OCI-LY1 (cell line): ENCODE data around the gene PIM3.

Source experiments
- H2AFZ ChIP-seq: fragments of 200-600 bp; sonication (generic), shearing (Covaris generic); 2 replicates; pipeline ENCODE4 v1.6.0; 2014; ENCODE audit warnings: antibody characterized with exemption, mild to moderate bottlenecking, low read length
- H3F3A ChIP-seq: fragments of 200-600 bp; sonication (generic), shearing (Covaris generic); 2 replicates; pipeline ENCODE4 v1.6.0; 2014; ENCODE audit warnings: mild to moderate bottlenecking, antibody characterized with exemption, low read length, moderate library complexity; ENCODE audit not compliant: insufficient read depth
- H3K27ac ChIP-seq: fragments of 200-600 bp; sonication (generic); 2 replicates; pipeline ENCODE4 v1.5.1; 2014; ENCODE audit warnings: low read length, mixed run types, mild to moderate bottlenecking, low read depth; ENCODE audit not compliant: poor library complexity, severe bottlenecking
- H3K27me3 ChIP-seq: fragments of 200-600 bp; sonication (generic); 2 replicates; pipeline ENCODE4 v1.6.0; 2014; ENCODE audit warnings: antibody characterized with exemption, mild to moderate bottlenecking, low read length, moderate library complexity; ENCODE audit not compliant: insufficient read depth
- H3K36me3 ChIP-seq: fragments of 200-600 bp; sonication (generic); 2 replicates; pipeline ENCODE4 v1.6.1; 2014; ENCODE audit warnings: mild to moderate bottlenecking, antibody characterized with exemption, low read length, moderate library complexity, mixed read lengths; ENCODE audit not compliant: insufficient read depth
- H3K4me1 ChIP-seq: fragments of 200-600 bp; sonication (generic); 2 replicates; pipeline ENCODE4 v1.5.1; 2014; ENCODE audit warnings: mild to moderate bottlenecking, low read length, moderate library complexity; ENCODE audit not compliant: insufficient read depth, severe bottlenecking
- H3K4me2 ChIP-seq: fragments of 200-600 bp; sonication (generic), shearing (Covaris generic); 2 replicates; pipeline ENCODE4 v1.6.1; 2014; ENCODE audit warnings: low read length
- H3K4me3 ChIP-seq: fragments of 200-600 bp; sonication (generic); 2 replicates; pipeline ENCODE4 v1.5.1; 2014; ENCODE audit warnings: low read length, low read depth, mild to moderate bottlenecking, mixed read lengths; ENCODE audit not compliant: poor library complexity, severe bottlenecking
- H3K79me2 ChIP-seq: fragments of 200-600 bp; shearing (Covaris generic); 2 replicates; pipeline ENCODE4 v1.6.1; 2016; ENCODE audit warnings: mixed run types, low read length, mixed read lengths; ENCODE audit not compliant: insufficient read depth
- H3K9ac ChIP-seq: fragments of 200-600 bp; sonication (generic), shearing (Covaris generic); 2 replicates; pipeline ENCODE4 v1.6.1; 2014; ENCODE audit warnings: mild to moderate bottlenecking, low read length, mixed read lengths
- H3K9me2 ChIP-seq: fragments of 200-600 bp; sonication (generic), shearing (Covaris generic); 2 replicates; pipeline ENCODE4 v1.6.1; 2014; ENCODE audit warnings: low read depth, mild to moderate bottlenecking, low read length, mixed read lengths
- H3K9me3 ChIP-seq: fragments of 200-600 bp; shearing (Covaris generic); 2 replicates; pipeline ENCODE4 v1.6.1; 2014; ENCODE audit warnings: low read length, mixed read lengths
- H4K20me1 ChIP-seq: fragments of 200-600 bp; sonication (generic), shearing (Covaris generic); 2 replicates; pipeline ENCODE4 v1.6.0; 2016; ENCODE audit warnings: mild to moderate bottlenecking, low read length; ENCODE audit not compliant: insufficient read depth
- CTCF ChIP-seq: fragments of 200-600 bp; sonication (generic), shearing (Covaris generic); IDR thresholded peaks from 2 replicates; pipeline ENCODE4 v1.5.1; 2017; ENCODE audit warnings: mild to moderate bottlenecking, antibody characterized with exemption, low read length, moderate library complexity, mixed read lengths
- EZH2 ChIP-seq: fragments of 200-600 bp; sonication (generic), shearing (Covaris generic); IDR thresholded peaks from 2 replicates; pipeline ENCODE4 v1.8.0; 2017; ENCODE audit warnings: borderline replicate concordance, mixed run types, mild to moderate bottlenecking, antibody characterized with exemption, low read length, moderate library complexity, mixed read lengths

The PIM3 gene

GRCh38 chr22:49960159-49961004 is at the start of gene PIM3:
PIM3 (plus strand) TSS chr22:49960772; CDS start chr22:49960948, 176 bp downstream.
- Histone ChIP-seq H3K36me3 (peaks cover 38% of the 10 kb centered on the region), H3K4me2 (peak within 1 kb of the TSS; percentile 93), H3K9me2 (no peaks in the 10 kb centered on the region), H4K20me1 (no peaks in the 10 kb centered on the region), H2AFZ (no peak within 1 kb of the TSS), H3F3A (0 out of 2 replicates have a peak, but pooled peaks cover 3% of the 10 kb centered on the region), H3K9ac (peak within 1 kb of the TSS; percentile 91), H3K27ac (no peak within 1 kb of the TSS), H3K9me3 (no peaks in the 10 kb centered on the region), H3K79me2 (no peaks in the 10 kb centered on the region), H3K4me1 (peaks cover 19% of the 10 kb centered on the region), H3K4me3 (peak within 1 kb of the TSS; percentile 96), H3K27me3 (no peaks in the 10 kb centered on the region)
- TF ChIP-seq EZH2 (no peak), CTCF (no peak)

GRCh38 chr22:49911881-49912625 is 48.5 kb upstream of the PIM3 start:
- H3F3A ChIP-seq = no peaks in the 10 kb centered on the region
- no peak overlapping the region for H3K4me2 ChIP-seq
- H3K4me1 ChIP-seq = peaks cover 6% of the 10 kb centered on the region
- no peak overlapping the region for H3K27ac ChIP-seq
- H3K9me2 ChIP-seq = no peaks in the 10 kb centered on the region
- H2AFZ ChIP-seq = no peak overlapping the region
- no peaks in the 10 kb centered on the region for H3K9me3 ChIP-seq
- H3K79me2 ChIP-seq = no peaks in the 10 kb centered on the region
- no peak overlapping the region for H3K9ac ChIP-seq
- peaks cover 46% of the 10 kb centered on the region; the same call in 1 of the 2 replicates for H3K36me3 ChIP-seq
- H3K4me3 ChIP-seq = no peak overlapping the region
- H4K20me1 ChIP-seq = no peaks in the 10 kb centered on the region
- TF ChIP-seq CTCF (no peak), EZH2 (no peak)
- no peaks in the 10 kb centered on the region for H3K27me3 ChIP-seq

- H3K9me3 ChIP-seq = no peaks in the 10 kb centered on the region
- H3K4me1 ChIP-seq = peaks cover 11% of the 10 kb centered on the region
- H3F3A ChIP-seq = no peaks in the 10 kb centered on the region
- TF ChIP-seq EZH2 (no peak), CTCF (no peak)
- peaks cover 37% of the 10 kb centered on the region; the same call in 1 of the 2 replicates for H3K36me3 ChIP-seq
- H3K27me3 ChIP-seq = no peaks in the 10 kb centered on the region
- no peaks in the 10 kb centered on the region for H3K9me2 ChIP-seq
- peaks cover 3% of the 10 kb centered on the region; the same call in 1 of the 2 replicates for H3K79me2 ChIP-seq
- no peak overlapping the region for H2AFZ ChIP-seq
- H3K4me2 ChIP-seq = no peak overlapping the region
- no peak overlapping the region for H3K9ac ChIP-seq
- no peak overlapping the region for H3K27ac ChIP-seq
- H3K4me3 ChIP-seq = no peak overlapping the region
- no peaks in the 10 kb centered on the region for H4K20me1 ChIP-seq
These were observed 47.5 kb upstream of the PIM3 start for GRCh38 chr22:49913026-49913425.
